DOHH2 (cell line): Measurements from ENCODE around the gene PHACTR1.

ENCODE experiments used
- H3F3A ChIP-seq: fragments of 200-600 bp; sonication (generic), shearing (Covaris generic); 2 replicates; pipeline ENCODE4 v1.6.0; 2016; ENCODE audit warnings: antibody characterized with exemption, mild to moderate bottlenecking; ENCODE audit not compliant: control insufficient read depth, insufficient read depth
- H3K27ac ChIP-seq: fragments of 200-600 bp; sonication (generic); 2 replicates; pipeline ENCODE4 v1.5.1; 2014; ENCODE audit warnings: low read depth, mild to moderate bottlenecking, low read length, moderate library complexity
- H3K27me3 ChIP-seq: fragments of 200-600 bp; sonication (generic); 2 replicates; pipeline ENCODE4 v1.6.1; 2014; ENCODE audit warnings: mild to moderate bottlenecking, low read length, mixed read lengths; ENCODE audit not compliant: control insufficient read depth
- H3K36me3 ChIP-seq: fragments of 200-600 bp; sonication (generic); 2 replicates; pipeline ENCODE4 v1.6.1; 2014; ENCODE audit warnings: mild to moderate bottlenecking, low read length, moderate library complexity, mixed read lengths; ENCODE audit not compliant: control insufficient read depth
- H3K4me1 ChIP-seq: fragments of 200-600 bp; sonication (generic); 2 replicates; pipeline ENCODE4 v1.6.1; 2014; ENCODE audit warnings: mild to moderate bottlenecking, low read length, mixed read lengths; ENCODE audit not compliant: control insufficient read depth
- H3K4me2 ChIP-seq: fragments of 200-600 bp; sonication (generic); 2 replicates; pipeline ENCODE4 v1.6.0; 2014; ENCODE audit warnings: mild to moderate bottlenecking, low read length, moderate library complexity
- H3K4me3 ChIP-seq: fragments of 200-600 bp; sonication (generic); 2 replicates; pipeline ENCODE4 v1.5.1; 2014; ENCODE audit warnings: mild to moderate bottlenecking, low read length, mixed read lengths
- H3K79me2 ChIP-seq: fragments of 200-600 bp; sonication (generic); 2 replicates; pipeline ENCODE4 v1.6.1; 2014; ENCODE audit warnings: mild to moderate bottlenecking, low read length, mixed read lengths; ENCODE audit not compliant: control insufficient read depth
- H3K9me2 ChIP-seq: fragments of 200-600 bp; sonication (generic); replicated peaks from 2 replicates; pipeline ENCODE4 v1.6.1; 2014; ENCODE audit warnings: mild to moderate bottlenecking, low read length, mixed read lengths; ENCODE audit not compliant: control insufficient read depth
- H3K9me3 ChIP-seq: fragments of 200-600 bp; sonication (generic); 2 replicates; pipeline ENCODE4 v1.6.1; 2014; ENCODE audit warnings: antibody characterized with exemption, low read length, mixed read lengths; ENCODE audit not compliant: control insufficient read depth, insufficient read depth
- H4K20me1 ChIP-seq: fragments of 200-600 bp; sonication (generic); 2 replicates; pipeline ENCODE4 v1.6.0; 2014; ENCODE audit warnings: low read depth, mild to moderate bottlenecking, antibody characterized with exemption, low read length, moderate library complexity; ENCODE audit not compliant: control insufficient read depth, insufficient read depth
- EZH2phosphoT487 ChIP-seq: fragments of 200-600 bp; sonication (generic); IDR thresholded peaks from 2 replicates; pipeline ENCODE4 v1.6.1; 2017; ENCODE audit warnings: borderline replicate concordance, mild to moderate bottlenecking, antibody characterized with exemption, low read length, moderate library complexity, mixed read lengths
- TF ChIP-seq, protein P1 (sequence below): fragments of 200-600 bp; sonication (generic); IDR thresholded peaks from one replicate; pipeline ENCODE4 v1.5.1; 2014; ENCODE audit warnings: antibody characterized with exemption, mild to moderate bottlenecking, low read depth, low read length; ENCODE audit not compliant: poor library complexity, severe bottlenecking

Gene PHACTR1

GRCh38 chr6:13181393-13181792, 464.8 kb downstream of the PHACTR1 start:
- Histone ChIP-seq H3K9me2 (no peaks in the 10 kb centered on the region), H3K4me2 (no peak overlapping the region), H3K27me3 (peaks cover 15% of the 10 kb centered on the region; the same call in 1 of the 2 replicates), H4K20me1 (no peaks in the 10 kb centered on the region), H3K27ac (no peak overlapping the region), H3K36me3 (no peaks in the 10 kb centered on the region), H3K9me3 (no peaks in the 10 kb centered on the region), H3K79me2 (no peaks in the 10 kb centered on the region), H3K4me3 (no peak overlapping the region), H3K4me1 (peaks cover 6% of the 10 kb centered on the region), H3F3A (no peaks in the 10 kb centered on the region)
- TF ChIP-seq, protein P1, sequence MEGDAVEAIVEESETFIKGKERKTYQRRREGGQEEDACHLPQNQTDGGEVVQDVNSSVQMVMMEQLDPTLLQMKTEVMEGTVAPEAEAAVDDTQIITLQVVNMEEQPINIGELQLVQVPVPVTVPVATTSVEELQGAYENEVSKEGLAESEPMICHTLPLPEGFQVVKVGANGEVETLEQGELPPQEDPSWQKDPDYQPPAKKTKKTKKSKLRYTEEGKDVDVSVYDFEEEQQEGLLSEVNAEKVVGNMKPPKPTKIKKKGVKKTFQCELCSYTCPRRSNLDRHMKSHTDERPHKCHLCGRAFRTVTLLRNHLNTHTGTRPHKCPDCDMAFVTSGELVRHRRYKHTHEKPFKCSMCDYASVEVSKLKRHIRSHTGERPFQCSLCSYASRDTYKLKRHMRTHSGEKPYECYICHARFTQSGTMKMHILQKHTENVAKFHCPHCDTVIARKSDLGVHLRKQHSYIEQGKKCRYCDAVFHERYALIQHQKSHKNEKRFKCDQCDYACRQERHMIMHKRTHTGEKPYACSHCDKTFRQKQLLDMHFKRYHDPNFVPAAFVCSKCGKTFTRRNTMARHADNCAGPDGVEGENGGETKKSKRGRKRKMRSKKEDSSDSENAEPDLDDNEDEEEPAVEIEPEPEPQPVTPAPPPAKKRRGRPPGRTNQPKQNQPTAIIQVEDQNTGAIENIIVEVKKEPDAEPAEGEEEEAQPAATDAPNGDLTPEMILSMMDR: no peak
- TF ChIP-seq EZH2phosphoT487: no peak

GRCh38 chr6:13183415-13184088, 467.0 kb downstream of the PHACTR1 start:
- TF ChIP-seq, protein P1: no peak
- no peak for TF ChIP-seq EZH2phosphoT487
- Histone ChIP-seq H3K36me3 (no peaks in the 10 kb centered on the region), H3K79me2 (no peaks in the 10 kb centered on the region), H3F3A (no peaks in the 10 kb centered on the region), H3K4me1 (no peaks in the 10 kb centered on the region), H3K4me2 (no peak overlapping the region), H4K20me1 (no peaks in the 10 kb centered on the region), H3K27ac (no peak overlapping the region), H3K9me3 (no peaks in the 10 kb centered on the region), H3K4me3 (no peak overlapping the region), H3K9me2 (no peaks in the 10 kb centered on the region), H3K27me3 (peaks cover 15% of the 10 kb centered on the region; the same call in 1 of the 2 replicates)

DNA sequence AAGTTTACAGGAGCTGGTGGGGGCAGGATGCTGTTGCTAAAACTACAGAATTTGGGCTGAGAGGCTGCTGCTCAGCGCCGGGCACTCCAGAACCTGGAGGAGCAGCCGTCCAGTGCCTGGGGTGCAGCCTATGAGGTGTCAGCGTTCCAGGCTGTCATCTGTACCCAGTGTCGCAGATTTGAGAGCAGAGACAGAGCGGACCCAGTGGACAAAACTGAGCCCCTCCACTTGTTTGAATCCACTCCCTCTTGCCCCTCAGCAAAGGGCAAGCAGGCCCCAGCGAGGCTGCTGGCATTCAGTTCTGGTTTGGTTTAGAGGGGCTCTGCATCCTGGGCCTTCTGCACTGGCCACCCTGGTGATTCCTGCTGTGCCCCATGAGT, 467.5 kb downstream of the PHACTR1 start:
- Histone ChIP-seq H3K4me3 (no peak overlapping the region), H3K4me2 (no peak overlapping the region), H3K27me3 (peaks cover 15% of the 10 kb centered on the region; the same call in 1 of the 2 replicates), H3K27ac (no peak overlapping the region), H3K36me3 (no peaks in the 10 kb centered on the region), H3F3A (no peaks in the 10 kb centered on the region), H4K20me1 (no peaks in the 10 kb centered on the region), H3K4me1 (no peaks in the 10 kb centered on the region), H3K9me2 (no peaks in the 10 kb centered on the region), H3K79me2 (no peaks in the 10 kb centered on the region), H3K9me3 (no peaks in the 10 kb centered on the region)
- TF ChIP-seq, protein P1: no peak
- TF ChIP-seq EZH2phosphoT487: no peak
